DND-41 (cell line): Measurements from ENCODE around the gene SP2.

Experiments used
- ATAC-seq: fragments of 200-7000 bp; cut with Tn5 transposase; 3 replicates; pipeline ENCODE4 v1.9.1; 2021; ENCODE audit warnings: low read depth; ENCODE audit not compliant: insufficient read depth
- DNase-seq: peaks from one replicate; pipeline ENCODE4 v3.0.0-alpha.2; 2020
- H2AFZ ChIP-seq: 2 replicates; pipeline ENCODE4 v1.6.0; 2012; ENCODE audit warnings: low read depth, low read length
- H3K27ac ChIP-seq: 2 replicates; pipeline ENCODE4 v1.5.1; 2012; ENCODE audit warnings: low read length, inconsistent platforms
- H3K27me3 ChIP-seq: fragments of 200-600 bp; sonication (generic); 2 replicates; pipeline ENCODE4 v1.6.0; 2012; ENCODE audit warnings: low read length, mild to moderate bottlenecking, inconsistent platforms; ENCODE audit not compliant: insufficient read depth, poor library complexity
- H3K36me3 ChIP-seq: 2 replicates; pipeline ENCODE4 v1.5.1; 2012; ENCODE audit warnings: low read length, inconsistent platforms; ENCODE audit not compliant: insufficient read depth
- H3K4me1 ChIP-seq: 2 replicates; pipeline ENCODE4 v1.5.1; 2012; ENCODE audit warnings: mild to moderate bottlenecking, low read length; ENCODE audit not compliant: insufficient read depth
- H3K4me2 ChIP-seq: 2 replicates; pipeline ENCODE4 v1.6.0; 2012; ENCODE audit warnings: mild to moderate bottlenecking, moderate library complexity, low read length, inconsistent platforms; ENCODE audit not compliant: insufficient read depth
- H3K4me3 ChIP-seq, 2 experiments: fragments of 200-600 bp in 1 of 2; shearing (Covaris generic) in 1 of 2; 2 replicates each; pipeline ENCODE4 v1.5.1; 2012 to 2016; ENCODE audit warnings: inconsistent platforms in 2 of 2, low read length in 2 of 2, mild to moderate bottlenecking in 2 of 2, low read depth in 1 of 2, moderate library complexity in 1 of 2
- H3K79me2 ChIP-seq: 2 replicates; pipeline ENCODE4 v1.6.0; 2012; ENCODE audit warnings: low read length, inconsistent platforms; ENCODE audit not compliant: insufficient read depth
- H3K9ac ChIP-seq: 2 replicates; pipeline ENCODE4 v1.6.0; 2012; ENCODE audit warnings: low read depth, mild to moderate bottlenecking, inconsistent platforms, low read length, moderate library complexity
- H3K9me3 ChIP-seq: 2 replicates; pipeline ENCODE4 v1.5.1; 2012; ENCODE audit warnings: low read length, moderate library complexity, mild to moderate bottlenecking, inconsistent platforms; ENCODE audit not compliant: insufficient read depth, severe bottlenecking
- H4K20me1 ChIP-seq: 2 replicates; pipeline ENCODE4 v1.6.0; 2012; ENCODE audit warnings: low read length; ENCODE audit not compliant: insufficient read depth
- EZH2 ChIP-seq: IDR thresholded peaks from 3 replicates; pipeline ENCODE4 v1.6.1; 2012; ENCODE audit warnings: borderline replicate concordance, low read depth, mild to moderate bottlenecking, moderate library complexity, low read length, inconsistent platforms; ENCODE audit not compliant: severe bottlenecking
- TF ChIP-seq, protein P1 (sequence below): IDR thresholded peaks from 2 replicates; pipeline ENCODE4 v1.5.1; 2012; ENCODE audit warnings: borderline replicate concordance, low read length, moderate library complexity, mild to moderate bottlenecking; ENCODE audit not compliant: poor library complexity, severe bottlenecking; ENCODE audit errors: extremely low read depth

Gene SP2

GRCh38 chr17:47914306-47914948 lies 18.4 kb downstream of the SP2 start:
- Histone ChIP-seq H3K4me2 (no peak overlapping the region), H3K27ac (no peak overlapping the region), H3K36me3 (peaks cover 30% of the 10 kb centered on the region), H2AFZ (no peak overlapping the region), H3K9me3 (no peaks in the 10 kb centered on the region), H3K4me1 (no peaks in the 10 kb centered on the region), H3K4me3 (no peak overlapping the region), H3K9ac (no peak overlapping the region), H4K20me1 (no peaks in the 10 kb centered on the region), H3K79me2 (peaks cover 19% of the 10 kb centered on the region; the same call in 1 of the 2 replicates), H3K27me3 (no peaks in the 10 kb centered on the region)
- ATAC-seq (no peak), DNase-seq (no peak)
- TF ChIP-seq EZH2, result no peak
- TF ChIP-seq, protein P1, sequence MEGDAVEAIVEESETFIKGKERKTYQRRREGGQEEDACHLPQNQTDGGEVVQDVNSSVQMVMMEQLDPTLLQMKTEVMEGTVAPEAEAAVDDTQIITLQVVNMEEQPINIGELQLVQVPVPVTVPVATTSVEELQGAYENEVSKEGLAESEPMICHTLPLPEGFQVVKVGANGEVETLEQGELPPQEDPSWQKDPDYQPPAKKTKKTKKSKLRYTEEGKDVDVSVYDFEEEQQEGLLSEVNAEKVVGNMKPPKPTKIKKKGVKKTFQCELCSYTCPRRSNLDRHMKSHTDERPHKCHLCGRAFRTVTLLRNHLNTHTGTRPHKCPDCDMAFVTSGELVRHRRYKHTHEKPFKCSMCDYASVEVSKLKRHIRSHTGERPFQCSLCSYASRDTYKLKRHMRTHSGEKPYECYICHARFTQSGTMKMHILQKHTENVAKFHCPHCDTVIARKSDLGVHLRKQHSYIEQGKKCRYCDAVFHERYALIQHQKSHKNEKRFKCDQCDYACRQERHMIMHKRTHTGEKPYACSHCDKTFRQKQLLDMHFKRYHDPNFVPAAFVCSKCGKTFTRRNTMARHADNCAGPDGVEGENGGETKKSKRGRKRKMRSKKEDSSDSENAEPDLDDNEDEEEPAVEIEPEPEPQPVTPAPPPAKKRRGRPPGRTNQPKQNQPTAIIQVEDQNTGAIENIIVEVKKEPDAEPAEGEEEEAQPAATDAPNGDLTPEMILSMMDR, result no peak

DNA sequence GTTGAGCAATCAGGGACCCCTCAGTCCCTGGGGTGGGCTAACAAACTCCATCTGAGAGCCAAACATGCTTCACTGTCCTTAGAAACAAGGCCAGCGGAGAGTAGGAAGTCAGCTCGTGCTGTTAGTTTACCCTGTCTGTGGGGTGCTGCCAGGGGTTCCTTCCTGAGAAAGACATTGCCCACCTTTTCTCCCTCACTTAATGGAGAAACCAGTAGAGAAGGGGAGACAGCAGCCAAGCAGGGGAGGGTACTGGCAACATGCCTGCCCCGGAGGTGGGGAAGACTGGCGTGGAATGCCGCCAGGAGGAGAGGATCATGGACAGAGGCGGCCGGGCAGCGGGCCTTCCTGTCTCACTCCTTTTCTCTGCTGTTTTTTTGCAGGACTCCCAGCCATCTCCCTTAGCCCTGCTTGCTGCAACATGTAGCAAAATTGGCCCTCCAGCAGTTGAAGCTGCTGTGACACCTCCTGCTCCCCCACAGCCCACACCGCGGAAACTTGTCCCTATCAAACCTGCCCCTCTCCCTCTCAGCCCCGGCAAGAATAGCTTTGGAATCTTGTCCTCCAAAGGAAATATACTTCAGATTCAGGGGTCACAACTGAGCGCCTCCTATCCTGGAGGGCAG lies 19.9 kb downstream of the SP2 start:
- TF ChIP-seq, protein P1, result no peak
- TF ChIP-seq EZH2, result no peak
- H3K27me3 ChIP-seq, result no peaks in the 10 kb centered on the region
- H3K4me3 ChIP-seq, result no peak overlapping the region
- no peak overlapping the region for H2AFZ ChIP-seq
- H3K79me2 ChIP-seq, result peaks cover 9% of the 10 kb centered on the region; the same call in 1 of the 2 replicates
- no peaks in the 10 kb centered on the region for H4K20me1 ChIP-seq
- H3K36me3 ChIP-seq, result peaks cover 30% of the 10 kb centered on the region
- H3K4me2 ChIP-seq, result no peak overlapping the region
- no peak overlapping the region for H3K9ac ChIP-seq
- no peak for ATAC-seq
- no peak for DNase-seq
- no peak overlapping the region for H3K27ac ChIP-seq
- H3K9me3 ChIP-seq, result no peaks in the 10 kb centered on the region
- H3K4me1 ChIP-seq, result no peaks in the 10 kb centered on the region

GRCh38 chr17:47916489-47917208 lies 20.6 kb downstream of the SP2 start:
- H2AFZ ChIP-seq, result no peak overlapping the region
- no peaks in the 10 kb centered on the region for H3K4me1 ChIP-seq
- no peaks in the 10 kb centered on the region for H3K9me3 ChIP-seq
- ATAC-seq, result no peak
- TF ChIP-seq EZH2, result no peak
- TF ChIP-seq, protein P1, result no peak
- H3K4me2 ChIP-seq, result no peak overlapping the region
- H3K27me3 ChIP-seq, result no peaks in the 10 kb centered on the region
- H4K20me1 ChIP-seq, result no peaks in the 10 kb centered on the region
- peaks cover 32% of the 10 kb centered on the region for H3K36me3 ChIP-seq
- H3K4me3 ChIP-seq, result no peak overlapping the region
- peaks cover 8% of the 10 kb centered on the region; the same call in 1 of the 2 replicates for H3K79me2 ChIP-seq
- H3K9ac ChIP-seq, result no peak overlapping the region
- DNase-seq, result no peak
- H3K27ac ChIP-seq, result no peak overlapping the region
